Left lung (tissue), 10 donors: ENCODE results near the gene MAST2. TPM values are rescaled to one million over a fixed set of nuclear protein-coding genes. Genes with fewer than 3 reads are reported as not detected.
A peak's percentile ranks its signal among the peaks of the same experiment; 100 is the strongest.
"Not testable (repeated sequence)": the region's sequence is repeated elsewhere in the genome, so short reads cannot be mapped to it uniquely, and the experiment has no call there.

Experiments
- ATAC-seq: fragments of 200-7000 bp; cut with Tn5 transposase; one replicate; pipeline ENCODE4 v1.9.1; 2020; ENCODE audit warnings: moderate library complexity
- DNase-seq, 4 donors: peaks; one replicate each; pipeline ENCODE4 v3.0.0-alpha.2; 2013 to 2020
- H3K27ac ChIP-seq, 2 donors: fragments of 200-600 bp; sonication (generic) in 1 of 2; one replicate each; pipeline versions ENCODE4 v1.5.0 to v1.8.0; 2020 to 2021
- H3K27me3 ChIP-seq, 2 donors: fragments of 200-600 bp; sonication (generic) in 1 of 2; one replicate each; pipeline versions ENCODE4 v1.5.0 to v1.8.0; 2020 to 2021
- H3K36me3 ChIP-seq, 2 donors: fragments of 200-600 bp; sonication (generic) in 1 of 2; one replicate each; pipeline versions ENCODE4 v1.5.0 to v1.8.0; 2020 to 2021
- H3K4me1 ChIP-seq, 2 donors: fragments of 200-600 bp; one replicate each; pipeline ENCODE4 v1.8.0; 2021
- H3K4me3 ChIP-seq, 2 donors: fragments of 200-600 bp; sonication (generic) in 1 of 2; one replicate each; pipeline versions ENCODE4 v1.5.0 to v1.8.0; 2020 to 2021; ENCODE audit warnings: mild to moderate bottlenecking in 1 of 2
- H3K9me3 ChIP-seq, 2 donors: fragments of 200-600 bp; sonication (generic) in 1 of 2; one replicate each; pipeline versions ENCODE4 v1.5.0 to v1.8.0; 2020 to 2021
- intact Hi-C, 2 donors: fragments of 100-400 bp; cut with DNase I; formaldehyde crosslinking; loops; one replicate each; pipeline versions ENCODE4 v1.11.2 to v1.14.2; 2022
- polyA plus RNA-seq, 6 donors: library from polyadenylated mRNA; unstranded; fragments of 120-200 nt; gene quantifications; one replicate each; pipeline ENCODE4 v1.2.1, GENCODE V29; 2013; ENCODE audit not compliant: insufficient read length in 6 of 6
- total RNA-seq, 2 donors: library from RNA; stranded (reverse); fragmentation: NEBNext Ultra II Directional; extraction: Animal tissue kit (Norgen Biotek cat#: 25700); gene quantifications; one replicate each; pipeline ENCODE4 v1.2.1, GENCODE V29; 2021
- TF ChIP-seq, protein P1 (sequence below), 2 donors: fragments of 200-600 bp; sonication (generic) in 1 of 2; IDR thresholded peaks; one replicate each; pipeline versions ENCODE4 v1.5.0 to v1.8.0; 2021; ENCODE audit warnings: antibody characterized with exemption in 2 of 2
- donor health status: DM: no; HTN: yes; CAD: no.
- donor health status: DM: no; HTN: no; CAD: no.

MAST2 gene
- total and polyA plus RNA-seq, 8 donors: 27.3 to 74.4 (median 64.9) TPM

DNA sequence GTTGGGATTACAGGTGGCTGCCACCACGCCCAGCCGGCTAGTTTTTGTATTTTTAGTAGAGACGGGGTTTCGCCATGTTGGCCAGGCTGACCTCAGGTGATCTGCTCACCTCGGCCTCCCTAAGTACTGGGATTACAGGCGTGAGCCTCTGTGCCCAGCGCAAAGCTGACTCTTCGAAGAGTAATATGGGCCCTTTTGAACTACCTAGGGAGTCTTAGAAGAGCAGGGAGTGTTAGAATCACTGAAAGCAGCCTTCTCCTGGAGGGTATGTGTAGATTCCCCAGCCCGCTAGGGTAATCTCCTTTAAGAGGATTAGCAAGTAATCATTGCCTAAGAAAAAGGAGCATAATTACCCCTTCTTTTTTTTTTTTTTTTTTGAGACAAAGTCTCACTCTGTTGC is 6.5 kb upstream of the MAST2 start:
- Histone ChIP-seq H3K4me3 (no peak overlapping the region), H3K36me3 (no peaks in the 10 kb centered on the region), H3K4me1 (peaks cover 0 to under 1% of the 10 kb centered on the region in 2 donors), H3K27me3 (no peaks in the 10 kb centered on the region), H3K9me3 (no peaks in the 10 kb centered on the region), H3K27ac (no peak overlapping the region)
- DNase-seq (no peak), ATAC-seq (no peak)
- TF ChIP-seq, protein P1, sequence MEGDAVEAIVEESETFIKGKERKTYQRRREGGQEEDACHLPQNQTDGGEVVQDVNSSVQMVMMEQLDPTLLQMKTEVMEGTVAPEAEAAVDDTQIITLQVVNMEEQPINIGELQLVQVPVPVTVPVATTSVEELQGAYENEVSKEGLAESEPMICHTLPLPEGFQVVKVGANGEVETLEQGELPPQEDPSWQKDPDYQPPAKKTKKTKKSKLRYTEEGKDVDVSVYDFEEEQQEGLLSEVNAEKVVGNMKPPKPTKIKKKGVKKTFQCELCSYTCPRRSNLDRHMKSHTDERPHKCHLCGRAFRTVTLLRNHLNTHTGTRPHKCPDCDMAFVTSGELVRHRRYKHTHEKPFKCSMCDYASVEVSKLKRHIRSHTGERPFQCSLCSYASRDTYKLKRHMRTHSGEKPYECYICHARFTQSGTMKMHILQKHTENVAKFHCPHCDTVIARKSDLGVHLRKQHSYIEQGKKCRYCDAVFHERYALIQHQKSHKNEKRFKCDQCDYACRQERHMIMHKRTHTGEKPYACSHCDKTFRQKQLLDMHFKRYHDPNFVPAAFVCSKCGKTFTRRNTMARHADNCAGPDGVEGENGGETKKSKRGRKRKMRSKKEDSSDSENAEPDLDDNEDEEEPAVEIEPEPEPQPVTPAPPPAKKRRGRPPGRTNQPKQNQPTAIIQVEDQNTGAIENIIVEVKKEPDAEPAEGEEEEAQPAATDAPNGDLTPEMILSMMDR (IDR thresholded peaks at IDR 0.05): no peak
- intact Hi-C loops: no loop called here

DNA sequence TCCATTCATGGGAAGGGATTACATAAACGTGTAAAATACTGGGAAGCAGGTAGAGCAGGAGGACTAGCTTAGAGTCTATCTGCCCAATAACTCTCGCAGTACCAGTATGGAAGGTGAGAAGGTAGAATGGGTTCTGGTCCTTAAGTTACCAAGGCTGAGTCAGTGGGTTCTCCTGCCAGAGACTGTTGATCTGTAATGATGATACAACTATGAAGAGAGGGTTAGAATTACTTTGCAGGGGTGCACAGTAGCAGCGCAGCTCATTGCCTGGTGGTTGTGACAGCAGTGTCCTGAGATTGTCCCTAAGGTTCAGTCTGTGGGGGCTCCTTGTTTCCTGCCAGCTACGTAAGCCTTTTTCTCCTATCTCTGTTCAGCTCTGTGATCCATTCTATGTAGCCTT is 2.5 kb upstream of the MAST2 start:
- Histone ChIP-seq H3K4me1 (peaks cover 14 to 27% of the 10 kb centered on the region in 2 donors), H3K27me3 (no peaks in the 10 kb centered on the region), H3K36me3 (no peaks in the 10 kb centered on the region), H3K9me3 (no peaks in the 10 kb centered on the region), H3K27ac (no peak overlapping the region), H3K4me3 (no peak overlapping the region)
- TF ChIP-seq, protein P1 (IDR thresholded peaks at IDR 0.05): no peak
- intact Hi-C loops: no loop called here
- no peak for DNase-seq
- no peak for ATAC-seq

GRCh38 chr1:45802343-45803298 is 791 bp upstream of the MAST2 start:
- intact Hi-C loops: no loop called here
- Histone ChIP-seq H3K9me3 (no peaks in the 10 kb centered on the region), H3K4me1 (peaks cover 14 to 27% of the 10 kb centered on the region in 2 donors), H3K27me3 (no peaks in the 10 kb centered on the region), H3K27ac (peak overlapping the region; percentile 86 to 88), H3K4me3 (peak overlapping the region; percentile 33 to 53), H3K36me3 (peaks cover 0 to 13% of the 10 kb centered on the region in 2 donors)
- peak; percentile 91 for ATAC-seq
- peak; percentile 24 to 90 (median 72) for DNase-seq
- TF ChIP-seq, protein P1 (IDR thresholded peaks at IDR 0.05): no peak

GRCh38 chr1:45803781-45804668 is 613 bp downstream of the MAST2 start:
- Histone ChIP-seq H3K4me3 (peak overlapping the region; percentile 48 to 53), H3K4me1 (peaks cover 14 to 27% of the 10 kb centered on the region in 2 donors), H3K36me3 (peaks cover 0 to 15% of the 10 kb centered on the region in 2 donors), H3K27ac (peak overlapping the region; percentile 86 to 88)
- peak; percentile 26 for ATAC-seq
- intact Hi-C loops, H3K27me3 ChIP-seq, H3K9me3 ChIP-seq: not testable (repeated sequence)
- peak in 3 of 4 donors; percentile 23 to 79 (median 41) for DNase-seq

- H3K9me3 ChIP-seq: no peaks in the 10 kb centered on the region
- no peak overlapping the region for H3K27ac ChIP-seq
- DNase-seq: no peak
- intact Hi-C loops: no loop called here
- H3K27me3 ChIP-seq: no peaks in the 10 kb centered on the region
- peak overlapping the region in 1 of 2 donors; percentile 53 for H3K4me3 ChIP-seq
- no peak for ATAC-seq
- TF ChIP-seq, protein P1 (IDR thresholded peaks at IDR 0.05): no peak
- H3K4me1 ChIP-seq: peaks cover 14 to 27% of the 10 kb centered on the region in 2 donors
- H3K36me3 ChIP-seq: peaks cover 0 to 15% of the 10 kb centered on the region in 2 donors
Measured at GRCh38 chr1:45804669-45804969, 1.2 kb downstream of the MAST2 start.
